Embryonic facial prominence (tissue), 1 donor: Measurements from ENCODE around the gene LIMS2.

Experiments
- DNase-seq: peaks from one replicate; pipeline ENCODE4 v3.0.0-alpha.2; 2016; ENCODE audit errors: extremely low spot score

LIMS2 gene

DNA sequence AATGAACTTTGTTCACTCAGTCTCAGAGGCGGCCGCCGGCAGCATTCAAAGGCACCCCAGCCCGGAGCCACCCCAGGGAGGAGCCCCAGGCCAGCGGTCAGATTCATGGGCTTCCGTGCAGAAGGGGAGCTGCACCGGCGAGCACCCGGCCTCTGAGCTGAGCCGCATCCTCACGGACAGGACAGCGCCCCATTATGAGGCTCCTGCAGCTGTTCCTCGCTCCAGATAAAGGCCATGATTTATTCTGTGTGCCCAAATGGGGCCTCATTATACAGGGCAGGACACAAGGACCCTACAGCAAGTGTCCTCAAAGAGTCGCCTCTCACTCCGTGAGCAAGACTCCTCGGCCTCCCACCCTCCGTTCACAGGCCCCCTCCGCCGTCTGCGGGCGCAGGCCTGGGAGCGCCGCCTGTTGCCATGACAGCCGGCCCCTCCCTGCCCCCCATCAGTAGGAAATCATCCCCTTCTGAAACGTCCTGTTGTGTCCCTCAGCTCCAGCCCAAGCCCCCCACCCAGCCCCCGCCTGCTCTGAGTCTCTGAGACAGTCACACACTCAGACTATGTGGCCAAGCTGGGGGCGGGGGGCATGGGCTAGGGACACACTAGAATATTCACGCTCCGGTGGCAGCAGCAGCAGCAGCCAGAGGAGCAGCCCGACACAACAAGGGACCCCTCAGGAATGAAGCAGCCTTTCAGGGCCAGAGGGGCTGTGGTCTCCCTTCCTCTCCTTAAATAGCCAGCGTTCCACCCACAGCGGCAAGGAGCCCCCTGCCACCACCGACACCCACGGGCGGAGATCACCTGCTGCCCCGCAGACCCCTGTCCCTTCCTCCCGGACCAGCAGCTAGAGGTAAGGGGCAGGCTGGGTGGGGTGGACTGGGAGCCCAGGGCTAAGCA is 29.7 kb downstream of the LIMS2 start, which contains the start of gene GPR17:
Gene GPR17, plus strand, starts transcription at position 759 of the 897 bp plus-strand sequence. CDS start 4,583 bp downstream, outside the sequence.
- no peak for DNase-seq

DNA sequence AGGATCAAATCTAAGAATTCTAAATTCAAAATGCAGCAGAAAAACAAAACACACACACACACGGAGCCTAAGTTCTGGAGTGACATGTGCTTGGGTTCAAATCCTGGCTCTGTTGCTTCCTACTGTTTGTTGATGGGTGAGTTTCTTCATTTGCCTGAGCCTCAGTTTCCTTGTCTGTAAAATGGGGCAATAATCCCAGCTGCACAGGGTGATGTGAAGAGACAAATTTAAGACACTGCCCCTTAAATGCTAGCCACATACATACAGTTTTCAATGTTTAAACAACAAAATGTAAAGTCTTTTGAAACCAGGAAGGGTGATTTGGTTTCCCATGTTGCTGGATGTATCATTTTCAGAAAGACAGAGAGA is 30.3 kb downstream of the LIMS2 start:
- DNase-seq, result no peak

DNA sequence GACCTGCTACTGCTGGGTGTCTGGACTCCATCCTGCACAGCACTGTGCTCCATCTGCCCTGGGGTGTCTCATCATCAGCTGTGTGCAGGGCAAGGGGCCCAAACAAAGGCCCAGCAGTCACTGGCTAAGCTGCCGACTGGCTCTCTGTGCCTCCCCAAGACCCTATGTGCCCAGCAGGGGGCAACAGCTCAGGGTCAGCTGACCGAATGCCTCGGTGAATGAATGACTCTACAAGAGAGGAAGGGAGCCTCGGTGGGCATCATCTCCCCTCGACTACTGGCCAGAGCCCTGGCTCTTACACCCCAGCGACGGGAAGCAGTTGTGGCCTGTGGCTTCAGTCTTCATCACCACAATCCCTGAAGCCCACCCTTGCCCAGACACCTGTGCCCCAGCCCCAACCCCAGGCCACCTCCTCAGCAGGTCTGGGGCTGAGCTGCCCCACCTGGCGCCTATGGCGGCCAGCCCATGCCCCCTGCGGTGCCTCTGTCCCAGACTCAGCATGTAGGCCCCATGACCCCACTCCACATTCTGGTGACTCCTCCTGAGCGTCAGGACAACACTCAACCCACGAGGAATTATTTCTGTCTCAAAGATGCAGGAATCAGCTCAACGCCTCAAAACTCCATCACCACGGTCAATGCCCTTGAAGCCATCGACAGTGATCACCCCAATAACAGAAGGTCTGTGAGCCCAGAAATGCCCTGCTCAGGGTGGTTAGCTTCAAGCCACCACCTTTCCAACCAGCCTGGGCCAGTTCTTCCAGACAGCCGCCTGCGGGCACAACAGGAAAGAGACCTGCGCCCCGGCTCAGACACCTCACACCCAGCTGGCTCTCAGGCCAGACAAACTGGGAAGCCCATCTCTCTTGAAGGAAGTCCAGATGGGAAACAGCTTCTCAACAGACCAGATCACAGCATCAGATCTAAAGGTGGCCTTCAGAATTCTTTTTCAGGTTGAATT is 31.0 kb downstream of the LIMS2 start:
- no peak for DNase-seq

DNA sequence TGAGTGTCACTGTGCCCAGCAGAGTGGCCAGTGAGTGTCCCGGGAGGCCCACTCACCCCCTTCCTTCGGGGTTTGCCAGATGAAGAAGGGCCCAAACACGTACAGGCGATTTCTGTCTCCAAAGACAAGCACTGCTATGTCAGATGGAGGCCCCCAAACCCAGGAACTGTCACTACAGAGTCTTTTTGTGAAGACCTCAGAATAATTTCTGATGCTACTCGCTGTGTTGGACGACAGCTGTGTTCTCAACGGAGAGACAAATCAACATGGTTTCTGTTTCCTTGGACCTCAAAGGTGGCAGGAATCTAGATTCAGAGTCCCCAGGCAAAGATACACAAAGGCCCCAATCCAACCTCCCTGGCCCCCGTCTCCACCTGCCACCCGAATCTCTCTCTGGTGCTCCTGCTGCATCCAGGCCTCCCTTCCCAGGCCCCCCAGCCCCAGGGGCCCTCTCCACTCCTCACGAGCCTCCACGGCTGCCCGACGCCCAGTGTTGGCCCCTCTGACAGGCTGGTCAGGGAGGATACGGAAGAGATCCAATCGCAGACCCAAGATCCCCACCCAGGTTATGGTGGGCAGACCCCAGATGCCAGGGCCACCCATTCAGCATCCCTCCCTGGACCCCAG is 31.8 kb downstream of the LIMS2 start:
- DNase-seq, result no peak

DNA sequence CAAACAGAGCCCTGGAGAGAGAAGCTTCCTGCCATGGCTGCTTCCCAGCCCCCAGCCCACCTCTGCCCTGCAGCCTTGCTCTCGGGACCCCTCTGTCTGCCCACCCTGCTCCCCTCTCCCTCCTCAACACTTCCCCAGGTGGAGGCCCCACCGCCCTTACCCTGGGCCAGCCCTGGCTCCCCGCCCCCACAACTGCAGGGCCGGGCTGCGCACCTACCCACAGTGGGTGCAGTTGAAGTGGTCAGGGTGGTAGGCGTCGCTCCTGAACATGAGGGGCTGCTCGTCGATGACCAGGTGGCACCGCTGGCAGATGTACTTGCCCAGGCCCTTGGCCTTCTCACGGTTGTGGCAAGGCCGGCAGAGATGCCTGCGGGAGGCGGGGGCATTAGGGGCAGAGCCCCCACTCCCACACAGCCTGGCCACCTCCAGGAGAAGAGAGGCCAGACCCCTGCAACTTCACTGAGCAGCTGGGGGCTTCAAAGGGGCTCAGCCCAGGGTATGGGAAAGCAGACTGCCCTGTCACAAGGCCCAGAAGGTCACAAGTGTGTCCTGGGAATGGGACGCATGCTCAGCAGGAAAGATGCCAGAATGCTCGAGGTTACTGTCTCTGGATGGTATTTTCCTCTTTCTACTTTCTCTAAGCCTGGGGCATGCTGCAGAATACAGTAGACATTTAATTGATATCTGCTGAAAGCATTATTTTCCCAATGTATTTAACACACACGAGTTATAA is 32.5 kb downstream of the LIMS2 start:
- no peak for DNase-seq

DNA sequence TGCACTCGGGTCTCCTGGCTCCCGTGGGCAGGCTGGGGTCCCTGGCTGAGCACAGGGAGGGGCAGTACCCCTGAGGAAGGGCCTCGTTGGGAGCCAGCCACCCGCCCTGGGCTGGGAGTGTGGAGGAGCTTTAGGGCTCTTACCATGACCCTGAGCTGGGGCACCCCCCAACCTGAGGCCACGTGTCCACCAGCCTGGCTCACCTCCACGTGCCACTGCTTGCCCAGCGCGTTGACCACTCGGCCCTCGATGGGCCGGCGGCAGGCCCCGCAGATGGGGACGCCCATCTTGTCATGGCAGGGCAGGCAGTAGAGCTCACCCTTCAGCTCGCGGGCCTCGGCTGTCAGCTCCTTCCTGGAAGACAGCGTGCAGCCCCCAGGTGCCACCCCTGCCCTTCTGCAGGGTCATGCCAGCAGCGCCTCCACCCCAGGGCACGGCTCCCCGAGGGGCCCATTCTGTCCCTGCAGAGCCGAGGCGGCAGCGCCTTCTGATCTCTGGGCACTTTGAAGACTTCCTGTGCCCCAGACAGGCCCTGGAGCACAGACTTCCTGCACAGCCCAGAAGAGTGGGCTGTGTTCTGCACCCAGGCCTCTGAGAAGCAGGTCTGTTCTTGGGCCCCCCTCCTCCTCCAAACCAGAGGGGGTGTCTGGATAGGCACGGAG is 33.4 kb downstream of the LIMS2 start:
- DNase-seq, result no peak

DNA sequence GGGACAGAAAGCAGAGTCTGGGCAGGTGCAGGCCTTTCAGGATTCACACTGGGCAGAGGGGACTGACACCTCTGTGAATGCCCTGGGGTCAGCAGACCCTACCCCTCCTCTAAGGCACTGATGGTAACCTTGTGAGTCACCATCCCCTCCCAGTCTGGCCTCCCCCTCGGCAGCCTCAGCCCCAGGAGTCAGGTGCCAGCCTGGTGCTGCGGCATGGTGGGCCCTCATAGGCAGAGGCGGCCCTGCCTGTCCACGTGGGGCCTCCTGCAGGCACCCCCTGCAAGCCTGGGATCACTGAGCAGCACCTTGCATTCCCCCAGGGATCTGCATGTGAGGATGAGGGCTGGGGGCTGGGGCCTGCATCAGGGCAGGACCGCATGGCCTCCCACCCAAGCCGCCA is 34.2 kb downstream of the LIMS2 start:
- no peak for DNase-seq

DNA sequence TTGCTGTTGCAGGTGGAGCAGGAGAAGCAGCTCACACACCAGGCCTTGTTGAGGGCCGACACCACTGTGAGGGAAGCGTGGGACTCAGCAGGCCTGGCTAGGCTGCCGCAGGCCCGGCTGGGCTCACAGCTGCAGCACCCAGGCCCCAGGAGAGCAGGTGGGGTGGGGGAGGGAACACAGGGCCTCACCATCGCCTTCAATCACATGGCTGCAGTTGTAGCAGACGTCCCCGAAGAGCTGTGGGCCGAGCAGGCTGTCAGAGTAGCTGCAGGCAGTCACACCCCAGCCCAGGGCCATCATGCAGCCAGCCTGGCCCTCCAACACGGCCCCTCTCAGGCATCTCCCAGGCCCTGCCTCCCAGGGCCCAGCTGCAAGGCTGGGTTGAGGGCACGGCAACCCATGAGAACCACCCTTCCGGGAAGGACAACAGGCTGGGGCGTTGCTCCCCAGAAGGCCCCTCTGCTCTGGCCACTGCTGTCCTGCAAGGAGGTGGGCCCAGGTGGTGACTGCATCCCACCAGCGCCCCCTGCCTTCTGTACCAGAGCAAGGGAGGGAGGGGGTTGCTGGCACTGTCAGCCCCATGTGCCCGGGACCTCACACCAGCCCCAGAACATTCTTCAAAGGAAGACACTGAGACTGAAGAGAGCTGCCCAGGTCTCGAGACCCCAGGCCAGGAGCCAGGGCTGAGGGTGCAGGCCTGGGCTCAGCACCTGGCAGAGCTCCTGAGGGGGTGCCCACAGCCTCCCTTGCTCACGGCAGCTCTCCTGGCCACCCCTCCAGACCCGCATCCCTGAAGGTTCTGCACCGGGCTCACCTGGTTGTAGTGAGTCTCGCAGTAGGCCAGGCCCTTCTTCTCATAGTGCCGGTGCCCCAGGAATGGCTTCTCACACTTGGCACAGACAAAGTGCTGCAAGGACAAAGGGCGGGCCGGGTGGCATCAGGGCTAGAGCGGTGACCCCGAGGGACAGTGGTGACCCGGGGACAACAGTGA is 35.0 kb downstream of the LIMS2 start:
- no peak for DNase-seq

DNA sequence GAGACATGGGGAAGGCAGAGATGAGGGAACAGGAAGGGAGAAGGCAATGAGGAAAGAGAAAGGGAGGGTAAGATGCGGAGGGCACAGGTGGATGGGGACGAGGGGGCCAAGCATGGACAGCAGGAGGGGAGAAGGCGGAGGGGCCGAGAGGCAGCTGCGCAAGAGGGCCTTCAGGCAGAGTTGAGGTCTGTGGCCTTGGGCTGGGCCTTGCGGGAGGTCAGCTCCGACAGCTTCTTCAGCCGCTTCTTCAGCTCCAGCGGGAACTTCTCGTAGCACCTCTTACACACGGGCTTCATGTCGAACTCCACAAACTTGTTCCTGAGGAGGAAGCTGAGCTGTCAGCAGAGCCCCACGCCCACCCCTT is 36.2 kb downstream of the LIMS2 start:
- no peak for DNase-seq

DNA sequence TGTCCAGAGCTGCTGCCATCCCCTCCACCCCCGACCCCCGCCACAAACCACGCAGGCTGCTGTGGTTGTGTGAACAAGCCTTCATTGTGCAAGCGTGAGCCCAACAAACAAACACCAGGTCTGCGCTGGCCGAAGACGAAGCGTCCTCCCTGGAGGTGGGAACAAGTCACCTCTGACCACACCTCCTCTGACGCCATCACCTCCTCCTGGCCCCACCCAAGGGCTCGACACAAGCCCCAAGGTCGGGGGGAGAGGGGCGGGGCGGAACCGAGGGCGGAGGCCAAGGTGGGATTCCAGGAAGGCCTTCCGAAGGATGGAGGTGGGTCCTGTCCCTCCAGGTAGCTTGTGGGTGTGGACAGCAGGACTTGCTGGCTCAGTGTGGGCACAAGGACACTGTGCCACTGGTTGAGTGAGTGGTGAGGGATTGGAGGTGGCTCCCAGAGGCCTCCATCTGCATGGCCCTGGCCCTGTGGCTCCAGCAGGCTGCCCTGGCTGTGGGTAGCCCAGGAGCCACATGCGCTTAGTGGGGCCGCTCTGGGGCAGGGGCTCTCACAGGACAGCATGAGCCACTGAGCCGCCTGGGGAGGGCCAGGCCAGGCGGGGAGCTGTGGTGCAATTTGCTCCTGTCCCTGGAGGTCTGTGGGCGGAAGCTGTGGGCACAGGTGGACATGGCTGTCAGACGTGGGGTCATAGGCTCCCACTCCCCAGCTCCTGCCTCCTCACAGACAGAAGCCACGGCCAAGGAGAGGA is 36.8 kb downstream of the LIMS2 start:
- DNase-seq, result no peak

DNA sequence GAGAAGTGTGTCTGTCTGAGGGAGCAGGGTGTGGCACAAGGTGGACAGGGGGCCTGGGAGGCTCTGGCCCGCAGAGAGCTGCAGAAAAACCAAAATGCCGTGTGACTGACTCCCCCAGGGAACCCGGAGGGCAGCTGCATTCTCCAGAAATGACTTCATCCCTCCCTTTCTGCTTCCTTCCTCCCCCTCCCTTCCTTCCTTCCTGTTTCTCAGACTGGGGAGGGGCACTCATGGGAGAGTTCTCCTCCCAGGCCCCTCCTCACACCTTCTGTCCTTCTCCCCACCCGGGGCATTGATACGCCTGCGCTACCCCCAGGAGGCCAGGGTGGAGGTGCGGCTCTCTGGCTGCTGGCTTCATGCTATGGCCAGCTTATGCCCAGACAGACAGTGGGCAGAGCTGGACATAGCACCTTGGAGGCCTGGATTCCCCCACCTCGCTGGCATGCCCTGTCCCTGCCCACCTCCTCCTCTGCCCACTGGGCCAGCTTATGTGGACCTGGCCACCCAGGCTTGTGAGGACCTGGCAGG is 37.5 kb downstream of the LIMS2 start:
- DNase-seq, result peak; percentile 18

DNA sequence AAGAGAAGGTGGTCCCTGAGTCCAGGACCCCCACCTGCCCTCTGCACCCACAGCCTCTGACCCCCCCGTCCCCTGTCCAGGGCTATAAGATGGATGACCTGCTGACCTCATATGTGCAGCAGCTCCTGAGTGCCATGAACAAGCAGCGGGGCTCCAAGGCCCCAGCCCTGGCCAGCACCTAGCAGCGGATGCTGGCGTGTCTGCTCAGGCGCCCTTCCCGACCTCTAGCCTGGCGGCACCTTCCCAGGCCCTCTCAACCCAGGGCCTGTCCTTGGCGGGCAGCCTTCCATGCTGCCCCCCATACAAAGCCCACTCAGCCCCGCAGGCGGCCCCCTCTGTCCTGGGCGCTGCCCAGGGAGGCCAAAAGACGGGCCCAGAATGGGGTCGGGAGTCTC is 38.1 kb downstream of the LIMS2 start:
- no peak for DNase-seq

DNA sequence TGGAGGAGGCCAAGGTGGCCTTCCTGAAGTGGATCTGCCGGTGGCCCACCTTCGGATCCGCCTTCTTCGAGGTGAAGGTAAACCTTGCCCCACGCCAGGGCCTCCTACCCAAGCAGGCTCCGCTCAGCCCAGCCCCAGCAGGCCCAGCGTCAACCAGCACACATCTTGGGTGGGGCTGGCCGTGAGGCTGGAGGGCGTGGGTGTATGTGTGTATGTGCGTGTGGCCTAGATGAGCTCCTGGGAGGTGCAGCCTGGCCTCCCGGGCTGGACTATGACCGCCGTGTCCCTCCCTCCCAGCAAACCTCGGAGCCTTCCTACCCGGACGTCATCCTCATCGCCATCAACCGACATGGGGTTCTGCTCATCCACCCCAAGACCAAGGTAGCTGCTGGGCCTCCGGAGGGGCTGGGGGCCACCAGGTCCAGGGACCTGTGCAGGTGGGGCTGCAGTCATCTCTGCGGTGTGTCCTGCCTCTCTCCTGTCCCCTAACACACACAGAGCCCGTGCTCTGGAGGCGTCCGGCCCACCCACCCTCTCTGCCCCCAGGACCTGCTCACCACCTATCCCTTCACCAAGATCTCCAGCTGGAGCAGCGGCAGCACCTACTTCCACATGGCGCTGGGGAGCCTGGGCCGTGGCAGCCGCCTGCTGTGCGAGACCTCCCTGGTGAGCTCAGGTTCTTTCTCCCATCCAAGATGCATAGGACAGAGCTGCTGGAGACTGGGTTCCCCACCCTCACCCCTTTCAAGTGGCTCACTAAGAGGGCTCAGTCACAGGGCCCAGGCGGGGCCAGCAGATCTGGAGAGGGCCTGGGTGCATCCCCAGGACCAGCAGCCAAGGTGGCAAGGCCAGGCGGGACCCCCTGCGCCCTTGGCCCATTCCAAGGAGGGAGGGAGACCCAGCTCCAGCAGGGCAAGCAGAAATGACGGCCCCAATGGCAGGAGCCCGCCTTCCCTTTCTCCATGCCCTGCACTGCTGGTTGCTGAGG is 38.8 kb downstream of the LIMS2 start:
- DNase-seq, result no peak

DNA sequence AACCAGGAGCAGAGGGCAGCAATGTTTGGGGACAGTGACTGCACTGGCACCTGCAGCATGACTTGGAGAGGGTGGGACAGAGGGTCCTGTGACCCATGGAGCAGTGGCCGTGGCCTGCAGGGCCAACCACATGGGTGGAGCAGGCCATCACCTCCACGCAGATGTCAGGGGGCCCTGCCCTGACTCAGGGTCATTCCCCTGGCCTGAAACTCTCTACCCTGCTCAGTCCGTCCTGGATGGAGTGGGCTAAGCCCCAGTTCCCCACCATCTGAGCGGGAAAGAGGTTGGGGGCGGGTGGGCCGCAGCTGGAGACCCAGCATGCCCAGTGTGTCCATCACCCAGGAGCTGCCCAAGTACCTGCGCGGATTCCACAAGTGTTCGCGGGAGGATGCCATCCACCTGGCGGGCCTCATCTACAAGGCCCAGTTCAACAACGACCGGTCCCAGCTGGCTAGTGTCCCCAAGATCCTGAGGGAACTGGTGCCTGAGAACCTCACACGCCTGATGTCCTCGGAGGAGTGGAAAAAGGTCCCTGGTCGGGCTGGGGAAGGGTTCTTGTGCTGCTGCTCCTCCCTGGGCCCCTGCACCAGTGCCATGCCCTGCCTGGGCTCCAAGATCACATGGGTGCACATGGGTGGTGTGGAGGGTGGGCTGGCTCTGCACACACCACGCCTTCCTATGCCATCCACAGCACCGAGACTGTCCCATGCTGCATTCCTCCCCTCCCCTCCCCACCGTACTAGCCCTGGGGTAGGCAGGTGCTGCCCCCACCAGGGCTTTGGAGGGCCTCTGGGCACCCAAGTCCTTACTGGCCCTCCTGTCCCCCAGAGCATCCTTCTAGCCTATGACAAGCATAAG is 39.7 kb downstream of the LIMS2 start:
- DNase-seq, result no peak

DNA sequence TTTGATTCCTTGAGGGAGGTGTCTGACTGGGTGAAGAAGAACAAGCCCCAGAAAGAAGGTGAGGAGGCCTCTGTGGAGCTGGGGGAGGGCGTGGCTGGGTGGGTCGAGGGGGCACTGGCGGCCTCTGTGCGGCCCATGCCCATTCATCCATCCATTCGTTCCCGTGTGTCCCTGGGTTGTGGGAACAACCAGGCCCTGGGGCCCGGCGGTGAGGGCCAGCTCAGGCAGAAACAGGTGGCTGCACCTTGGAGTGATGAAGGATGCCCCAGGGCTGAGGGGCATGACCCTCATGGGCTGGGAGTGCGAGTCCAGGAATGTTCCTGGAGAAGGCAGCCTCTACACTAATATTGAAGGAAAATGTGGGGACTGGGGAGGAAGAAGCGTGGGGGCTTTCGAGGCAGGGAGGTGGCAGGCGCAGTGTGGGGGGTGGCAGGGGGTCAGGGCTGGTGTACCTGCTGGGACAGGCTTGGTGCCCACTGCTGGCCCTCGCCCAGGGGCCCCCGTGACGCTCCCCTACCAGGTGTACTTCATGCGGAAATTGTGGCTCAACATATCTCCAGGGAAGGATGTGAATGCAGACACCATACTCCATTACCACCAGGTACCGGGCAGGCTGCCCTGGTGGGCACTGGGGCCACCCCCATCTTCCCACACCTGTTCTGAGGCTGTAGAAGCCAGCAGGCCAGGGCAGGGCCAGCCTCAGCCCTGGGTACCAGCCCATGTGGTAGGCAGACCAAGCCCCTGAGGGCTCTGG is 40.5 kb downstream of the LIMS2 start:
- DNase-seq, result no peak
